ENCODE data around the gene HIVEP3.

HIVEP3 gene

DNA sequence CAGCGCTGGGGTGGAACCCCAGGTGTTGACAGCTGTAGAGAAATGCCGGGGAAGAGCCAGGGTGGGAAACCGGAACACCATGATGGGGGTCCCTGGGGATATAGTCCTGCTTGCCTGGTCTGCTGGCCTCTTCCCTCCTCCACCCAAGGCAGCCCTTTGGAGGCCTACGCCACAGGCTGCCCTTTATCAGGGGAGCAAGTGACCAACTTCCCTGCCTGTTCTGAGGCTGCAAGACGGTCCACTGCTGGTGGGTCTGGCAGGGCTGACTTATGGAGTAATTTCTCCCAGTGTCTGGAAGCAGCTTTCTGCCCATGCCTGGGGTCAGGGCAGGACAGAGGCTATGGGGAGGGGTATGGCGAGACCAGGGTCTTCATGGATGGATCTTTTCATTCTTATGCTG, 383.4 kb downstream of the HIVEP3 start:
- no peak for DNase-seq (ENCODE audit: low read depth in 2 of 2)

DNA sequence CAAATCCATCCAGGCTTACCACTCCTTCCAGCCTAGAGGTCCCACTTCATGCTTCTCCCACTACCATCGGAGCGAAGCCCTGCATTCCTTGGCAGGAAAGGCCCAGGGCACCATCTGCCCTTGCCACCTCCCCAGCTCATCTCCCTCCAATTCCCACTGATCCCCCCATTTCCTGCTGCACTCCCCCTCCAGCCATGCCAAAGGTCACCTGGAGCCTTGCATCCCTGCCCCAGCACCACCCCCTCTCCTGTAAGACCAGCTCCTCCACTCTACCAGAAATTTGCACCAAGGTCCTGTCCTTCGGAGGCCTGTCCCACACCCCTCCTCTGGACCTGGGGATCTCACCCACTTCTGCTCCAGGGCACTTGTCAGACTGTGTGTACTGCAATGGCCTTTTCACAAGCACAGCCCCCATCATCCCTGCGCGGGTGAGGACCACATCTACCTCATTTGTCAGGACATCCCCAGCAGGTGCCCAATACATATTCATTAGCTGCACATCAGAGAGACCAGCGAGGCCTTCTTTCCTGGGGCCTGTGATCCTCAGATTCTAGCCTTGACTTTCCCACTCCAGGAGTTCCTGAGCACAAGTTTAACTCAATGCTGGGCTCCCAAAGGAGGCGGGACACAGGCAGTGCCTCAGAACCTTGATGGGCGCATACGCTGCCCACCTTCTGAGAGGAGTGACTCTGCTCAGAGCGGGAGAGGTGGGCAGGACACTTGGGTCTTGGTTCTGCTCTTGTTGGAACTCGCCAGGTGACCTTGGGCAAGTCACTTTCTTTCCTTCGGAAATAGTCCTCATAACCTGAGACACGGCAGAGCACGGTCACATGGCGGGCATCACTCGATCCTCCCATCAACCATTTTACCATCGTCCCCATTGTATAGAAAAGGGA, 384.3 kb downstream of the HIVEP3 start:
- DNase-seq (ENCODE audit: low read depth in 2 of 2), result no peak

DNA sequence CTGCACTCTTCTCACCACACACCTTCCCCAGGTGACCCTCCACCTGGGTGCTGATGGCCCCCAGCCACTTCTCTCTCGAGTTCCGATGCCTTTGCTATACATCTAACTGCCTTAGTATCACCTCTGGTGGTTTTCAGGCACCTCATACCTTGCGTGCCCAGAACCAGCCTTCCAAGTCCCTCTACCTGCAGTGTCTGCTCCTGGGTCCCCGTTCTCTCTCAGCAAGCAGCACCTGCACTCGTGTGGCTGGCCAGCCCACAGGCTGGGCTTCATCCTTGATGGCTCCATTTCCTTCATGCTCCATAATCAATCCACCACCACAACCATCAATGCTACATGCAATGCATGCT, 385.0 kb downstream of the HIVEP3 start:
- no peak for DNase-seq (ENCODE audit: low read depth in 2 of 2)

DNA sequence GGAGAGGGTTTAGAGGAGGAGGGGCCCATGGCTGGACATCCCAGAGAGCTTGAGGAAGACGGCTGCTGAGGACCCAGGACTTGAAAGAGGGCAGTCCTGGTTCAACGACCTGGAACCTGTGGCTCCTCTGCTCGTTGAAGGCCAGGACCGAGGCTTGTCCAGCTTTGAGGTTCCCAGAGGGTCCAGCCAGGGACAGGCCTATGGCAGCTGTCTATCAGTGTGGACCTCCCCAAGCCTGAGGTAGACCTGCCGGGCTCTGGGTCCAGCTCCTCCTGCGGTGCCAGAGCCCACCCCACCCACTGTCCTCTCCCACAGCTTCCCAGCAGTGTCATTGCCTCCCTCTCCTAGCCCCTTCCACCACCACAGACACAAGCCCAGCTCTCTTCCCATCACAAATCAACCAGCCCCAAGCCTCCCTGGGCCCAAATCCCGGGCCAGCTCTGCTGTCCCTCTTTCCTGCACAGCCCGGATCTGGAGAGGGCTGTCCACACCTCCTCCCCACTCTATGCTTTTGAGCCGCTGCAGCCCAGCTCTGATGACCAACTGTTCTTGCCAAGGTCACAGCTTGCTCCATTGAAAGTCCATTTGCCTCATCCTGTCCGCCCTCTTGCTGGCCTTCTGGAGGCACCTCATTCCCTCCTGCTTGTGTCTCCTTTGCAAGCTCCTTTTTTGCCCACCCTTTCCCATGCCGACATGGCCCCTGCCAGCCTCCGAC, 385.5 kb downstream of the HIVEP3 start:
- no peak for DNase-seq (ENCODE audit: low read depth in 2 of 2)

DNA sequence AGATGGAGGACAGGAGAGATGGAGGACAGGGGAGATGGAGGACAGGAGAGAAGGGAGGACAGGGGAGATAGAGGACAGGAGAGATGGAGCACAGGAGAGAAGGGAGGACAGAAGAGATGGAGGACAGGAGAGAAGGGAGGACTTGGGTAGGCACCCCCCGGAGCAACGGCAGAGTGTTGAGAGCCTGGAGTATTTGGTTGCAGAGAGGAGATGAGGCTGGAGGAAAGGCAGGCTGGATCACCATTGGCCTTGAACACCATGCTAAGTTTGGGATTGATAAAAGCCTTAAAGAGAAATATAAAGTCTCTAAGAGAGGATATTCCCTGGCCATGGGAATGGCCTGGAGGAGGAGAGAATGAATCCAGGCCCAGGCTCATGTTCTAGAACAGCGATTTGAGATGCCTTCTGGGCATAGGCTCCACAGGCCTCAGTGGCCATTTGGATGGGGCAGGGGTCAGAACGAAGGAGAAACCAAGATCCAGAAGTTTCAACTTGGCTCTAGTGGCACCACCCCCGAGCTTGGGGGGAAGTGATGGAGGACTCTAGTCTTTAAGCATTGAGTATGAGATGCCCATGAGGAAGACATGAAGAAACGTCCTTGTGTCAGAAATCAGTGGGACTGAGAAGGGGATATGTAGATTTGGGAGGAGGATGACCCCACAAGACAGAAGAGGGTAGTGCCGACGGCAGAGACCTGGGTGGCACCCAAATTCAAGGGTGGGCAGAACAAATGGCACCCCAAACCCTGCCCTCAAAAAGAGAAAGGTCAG, 386.3 kb downstream of the HIVEP3 start:
- DNase-seq (ENCODE audit: low read depth in 2 of 2), result no peak

DNA sequence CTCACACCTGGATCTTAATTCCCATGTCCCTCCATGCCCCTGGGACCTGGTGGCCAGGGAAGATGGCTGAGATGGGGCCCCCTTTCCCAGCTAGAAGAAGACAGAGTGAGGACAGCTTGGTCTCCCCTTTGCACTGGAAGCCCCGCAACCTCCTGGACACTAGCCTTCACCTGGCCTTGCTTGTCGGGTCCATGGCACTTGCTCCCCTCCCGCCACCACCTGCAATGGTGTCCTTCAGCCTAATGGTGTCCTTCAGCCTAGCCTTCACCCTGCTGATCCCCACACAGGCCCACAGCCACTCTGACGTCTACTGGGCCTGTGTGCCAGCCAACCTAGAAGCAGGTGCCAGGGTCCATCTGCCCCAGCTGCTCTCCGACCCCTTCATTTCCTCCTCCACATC, 388.3 kb downstream of the HIVEP3 start:
- no peak for DNase-seq (ENCODE audit: low read depth in 2 of 2)

DNA sequence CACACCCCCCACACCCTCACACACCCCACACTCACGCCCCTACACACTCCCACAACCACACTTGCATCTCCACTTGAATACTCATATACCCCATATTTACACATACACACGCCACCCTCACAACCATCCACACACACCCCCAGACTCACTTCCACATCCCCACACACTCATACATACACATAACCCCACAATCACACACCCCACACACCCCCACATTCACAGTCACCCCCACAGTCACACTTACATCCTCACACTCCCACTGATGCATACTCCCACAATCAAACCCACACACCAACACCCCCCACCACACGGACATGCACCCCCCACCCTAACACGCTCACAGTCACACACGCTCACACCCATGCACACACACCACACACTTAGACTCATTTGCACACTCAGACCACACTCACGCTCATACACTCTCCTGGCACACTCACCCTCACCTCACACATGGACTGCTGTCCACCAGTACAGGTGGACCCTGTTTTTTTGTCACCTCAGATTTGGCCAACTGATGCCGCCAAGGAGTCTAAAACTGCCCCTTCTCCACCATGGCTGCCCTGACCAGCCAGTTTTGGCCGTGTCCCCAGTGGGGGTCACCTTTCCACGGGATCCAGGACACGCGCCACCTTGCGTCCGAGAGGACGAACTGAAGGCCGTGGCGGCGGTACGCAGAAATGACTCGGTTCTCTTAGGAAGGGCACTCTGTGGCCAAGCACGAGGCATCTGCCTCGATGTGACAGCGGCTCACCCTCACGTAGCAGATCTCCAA, 388.9 kb downstream of the HIVEP3 start:
- no peak for DNase-seq (ENCODE audit: low read depth in 2 of 2)

DNA sequence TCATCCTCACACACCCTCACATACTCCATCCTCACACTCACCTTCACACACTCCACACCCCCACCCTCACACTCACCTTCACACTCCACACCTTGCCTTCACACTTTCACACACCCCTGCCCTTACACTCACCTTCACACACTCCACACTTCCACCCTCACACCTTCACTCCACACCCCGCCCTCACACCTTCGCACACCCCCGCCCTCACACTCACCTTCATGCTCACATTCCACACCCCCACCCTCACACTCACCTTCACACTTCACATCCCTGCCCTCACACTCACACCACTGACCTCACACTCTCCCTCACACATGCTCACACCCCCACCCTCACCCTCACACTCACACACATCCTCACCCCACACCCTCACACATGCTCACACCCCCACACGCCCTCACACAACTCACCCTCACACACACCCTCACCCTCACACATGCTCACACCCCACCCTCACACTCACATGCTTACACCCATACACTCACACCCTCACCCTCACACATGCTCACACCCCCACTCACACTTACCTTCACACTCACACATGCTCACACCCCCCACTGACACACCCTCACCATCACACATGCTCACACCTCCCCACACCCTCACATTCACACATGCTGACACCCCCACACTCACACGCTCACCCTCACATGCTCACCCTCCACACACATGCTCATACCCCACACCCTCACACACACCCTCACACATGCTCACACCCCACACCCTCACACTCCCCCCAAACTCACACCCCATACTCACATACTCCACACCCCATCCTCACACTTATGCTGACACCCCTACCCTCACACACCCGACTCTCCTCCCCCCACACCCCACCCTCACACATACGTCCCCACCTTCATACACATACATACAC, 389.8 kb downstream of the HIVEP3 start:
- DNase-seq (ENCODE audit: low read depth in 2 of 2), result no peak

DNA sequence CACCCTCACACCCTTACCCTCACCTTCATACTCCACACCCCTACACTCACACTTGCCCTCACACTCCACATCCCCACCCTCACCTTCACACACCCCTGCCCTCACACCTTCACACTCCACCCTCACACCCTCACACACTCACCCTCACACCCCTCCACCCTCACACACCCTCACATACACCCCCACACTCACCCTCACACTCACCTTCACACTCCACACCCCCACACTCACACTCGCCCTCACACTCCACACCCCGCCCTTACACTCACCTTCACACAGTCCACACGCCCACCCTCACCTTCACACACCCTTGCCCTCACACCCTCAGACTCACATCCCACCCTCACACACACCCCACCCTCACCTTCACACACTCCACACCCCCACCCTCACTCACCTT, 390.6 kb downstream of the HIVEP3 start:
- DNase-seq (ENCODE audit: low read depth in 2 of 2), result no peak

DNA sequence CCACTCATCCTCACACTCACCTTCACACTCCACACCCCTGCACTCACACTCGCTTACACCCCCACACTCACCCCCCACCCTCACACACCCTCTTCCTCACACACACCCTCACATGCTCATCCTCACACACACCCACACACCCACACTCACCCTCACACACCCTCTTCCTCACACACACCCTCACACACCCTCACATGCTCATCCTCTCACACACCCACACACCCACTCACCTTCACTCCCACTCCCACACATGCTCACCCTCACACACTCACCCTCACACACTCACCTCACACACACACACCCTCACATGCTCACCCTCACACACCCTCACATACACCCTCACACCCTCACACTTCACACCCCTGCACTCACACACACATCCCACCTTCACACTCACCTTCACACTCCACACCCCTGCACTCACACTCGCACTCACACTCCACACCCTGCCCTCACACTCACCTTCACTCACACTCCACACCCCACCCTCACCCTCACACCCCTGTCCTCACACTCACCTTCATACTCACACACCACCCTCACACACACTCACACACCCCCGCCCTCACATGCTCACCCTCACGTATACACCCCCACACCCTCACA, 391.7 kb downstream of the HIVEP3 start:
- no peak for DNase-seq (ENCODE audit: low read depth in 2 of 2)

DNA sequence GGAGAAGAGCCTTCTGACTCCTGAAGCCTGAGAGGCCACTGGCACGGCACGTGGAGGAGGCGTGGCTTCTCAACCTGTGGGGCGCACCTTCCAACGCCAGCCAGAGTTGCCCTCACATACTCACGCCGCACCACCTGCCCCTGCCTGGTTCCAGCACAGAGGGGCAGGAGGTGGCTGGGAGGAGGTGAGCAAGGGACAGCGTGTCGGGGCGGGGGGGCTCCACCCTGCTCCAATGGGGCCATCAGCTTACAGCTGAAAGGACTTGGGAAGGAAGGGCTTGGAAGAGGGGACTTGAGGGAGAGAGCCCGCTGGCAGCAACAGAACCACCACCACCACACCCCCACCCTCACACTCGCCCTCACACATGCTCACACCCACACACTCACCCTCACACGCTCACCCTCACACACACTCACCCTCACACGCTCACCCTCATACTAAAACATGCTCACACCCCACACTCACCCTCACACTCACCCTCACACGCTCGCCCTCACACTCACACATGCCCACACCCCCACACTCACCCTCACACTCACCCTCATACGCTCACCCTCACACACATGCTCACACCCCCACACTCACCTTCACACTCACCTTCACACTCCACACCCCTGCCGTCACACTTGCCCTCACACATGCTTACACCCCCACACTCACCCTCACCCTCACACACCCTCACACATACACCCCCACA, 392.7 kb downstream of the HIVEP3 start:
- DNase-seq (ENCODE audit: low read depth in 2 of 2), result no peak

DNA sequence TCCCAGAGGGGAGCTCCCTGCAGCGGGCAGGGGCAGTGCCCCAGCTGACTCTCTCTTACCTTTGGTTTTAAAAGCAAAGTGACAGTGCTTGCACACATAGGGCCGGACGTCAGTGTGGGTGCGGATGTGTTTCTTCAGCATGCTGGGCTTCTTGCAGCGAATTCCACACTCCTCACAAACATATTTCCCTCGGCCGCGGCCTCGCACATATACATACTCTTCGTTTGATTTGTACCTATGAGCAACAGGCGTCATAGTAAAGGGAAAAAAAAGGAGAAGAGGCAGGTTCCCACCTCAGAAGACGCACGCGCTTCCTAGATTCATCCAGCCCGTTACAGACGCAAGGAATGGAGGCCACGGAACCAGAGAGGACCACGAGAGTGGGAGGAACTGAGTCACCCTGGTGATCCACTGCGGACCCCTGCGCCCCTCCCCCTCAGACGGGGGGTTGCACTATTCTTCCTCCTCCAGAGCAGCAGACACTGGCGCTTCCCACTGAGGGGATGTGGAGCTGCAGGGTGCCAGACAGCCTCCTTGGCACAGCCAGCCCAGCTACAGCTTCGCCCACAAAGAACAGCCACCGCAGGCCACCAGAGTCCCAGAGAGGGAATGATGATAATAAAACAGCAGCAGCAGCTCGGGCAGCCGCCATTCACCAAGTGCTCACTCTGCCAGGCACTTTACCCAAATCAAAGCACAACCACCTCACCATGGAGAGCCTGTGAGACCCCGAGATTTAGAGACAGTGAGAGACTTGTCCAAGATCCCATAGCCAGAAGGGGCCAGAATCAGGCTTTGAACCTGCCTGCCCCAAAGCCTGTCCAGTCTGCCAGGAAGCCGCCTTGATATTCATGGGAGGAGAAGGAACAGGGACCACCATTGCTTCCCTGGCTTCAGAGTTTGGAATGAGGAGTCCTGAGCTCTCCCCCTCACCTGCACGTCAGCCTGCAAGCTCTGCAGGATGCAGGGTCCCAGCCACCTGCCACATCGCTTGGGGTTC, 393.7 kb downstream of the HIVEP3 start:
- no peak for DNase-seq (ENCODE audit: low read depth in 2 of 2)

DNA sequence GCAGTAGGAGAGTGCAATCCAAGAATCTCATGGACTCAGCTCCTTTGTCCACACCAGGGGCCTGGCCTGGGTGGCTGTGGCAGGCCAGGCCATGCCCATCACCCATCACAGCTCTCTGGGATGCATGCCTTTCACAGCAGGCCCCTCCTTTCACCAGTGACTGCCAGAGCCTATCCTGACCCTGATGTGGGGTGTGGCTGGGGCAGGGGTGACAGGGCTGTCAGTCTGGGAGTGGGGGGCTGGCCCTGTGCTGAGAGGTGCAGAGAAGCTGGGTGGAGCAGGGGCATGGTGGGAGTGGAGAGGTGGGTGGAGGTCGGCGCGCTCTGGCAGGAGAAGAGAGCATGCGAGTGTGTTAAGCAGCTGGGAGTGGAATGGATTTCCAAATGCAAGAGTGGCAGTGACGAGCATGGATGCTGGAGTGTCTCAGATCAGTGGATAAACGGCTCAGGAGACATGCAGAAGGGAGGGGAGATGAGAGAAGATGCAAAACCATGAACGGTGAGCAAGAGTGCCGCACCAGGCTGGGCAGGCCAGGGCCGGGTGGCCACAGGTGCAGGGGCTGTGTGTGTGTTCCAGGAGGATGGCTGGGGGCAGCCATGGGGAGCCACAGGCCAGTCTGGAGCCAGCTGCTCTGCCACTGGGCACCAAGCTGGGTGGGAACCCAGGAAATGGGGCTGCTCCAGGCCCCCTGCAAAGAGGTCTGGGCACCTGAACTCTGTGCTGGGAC, 394.6 kb downstream of the HIVEP3 start:
- DNase-seq (ENCODE audit: low read depth in 2 of 2), result no peak

DNA sequence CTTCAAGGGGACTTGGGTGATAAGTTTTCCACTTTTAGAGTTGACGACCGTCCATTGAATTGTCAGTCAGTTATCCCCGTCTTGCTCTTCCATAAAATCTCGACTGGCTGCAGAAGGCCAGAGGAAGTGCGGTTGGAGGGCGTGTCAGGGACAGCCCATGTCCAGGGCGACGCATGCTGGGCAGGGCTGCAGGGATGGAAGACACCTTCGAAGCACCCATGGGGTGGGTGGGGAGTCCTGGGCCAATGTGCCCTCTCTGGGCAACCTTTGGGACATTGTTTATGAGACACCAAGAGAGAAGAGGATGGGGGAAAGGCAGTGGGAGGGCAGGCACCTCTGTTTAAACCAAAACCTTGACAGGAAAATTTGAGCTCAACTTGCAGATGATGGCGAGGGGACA, 395.7 kb downstream of the HIVEP3 start:
- DNase-seq (ENCODE audit: low read depth in 2 of 2), result no peak

DNA sequence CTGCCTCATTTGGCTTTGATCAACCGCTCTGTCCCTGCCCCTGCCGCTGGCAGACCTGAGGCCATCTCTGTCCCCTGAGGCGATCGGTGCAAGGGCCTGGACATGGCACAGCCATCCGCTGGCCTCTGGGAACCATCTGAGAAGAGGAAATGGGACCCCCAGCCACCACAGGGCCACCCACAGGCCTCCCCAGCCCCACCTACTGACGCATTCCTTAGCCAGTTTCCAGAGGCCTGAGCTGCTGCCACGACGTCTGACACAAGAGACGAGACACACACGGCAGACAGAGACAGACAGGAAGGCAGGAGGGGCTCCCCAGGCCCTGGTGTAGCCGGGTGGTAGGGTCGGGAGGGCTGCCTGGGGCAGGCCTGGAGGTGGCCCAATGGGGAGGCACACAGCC, 397.0 kb downstream of the HIVEP3 start:
- DNase-seq (ENCODE audit: low read depth in 2 of 2), result no peak

DNA sequence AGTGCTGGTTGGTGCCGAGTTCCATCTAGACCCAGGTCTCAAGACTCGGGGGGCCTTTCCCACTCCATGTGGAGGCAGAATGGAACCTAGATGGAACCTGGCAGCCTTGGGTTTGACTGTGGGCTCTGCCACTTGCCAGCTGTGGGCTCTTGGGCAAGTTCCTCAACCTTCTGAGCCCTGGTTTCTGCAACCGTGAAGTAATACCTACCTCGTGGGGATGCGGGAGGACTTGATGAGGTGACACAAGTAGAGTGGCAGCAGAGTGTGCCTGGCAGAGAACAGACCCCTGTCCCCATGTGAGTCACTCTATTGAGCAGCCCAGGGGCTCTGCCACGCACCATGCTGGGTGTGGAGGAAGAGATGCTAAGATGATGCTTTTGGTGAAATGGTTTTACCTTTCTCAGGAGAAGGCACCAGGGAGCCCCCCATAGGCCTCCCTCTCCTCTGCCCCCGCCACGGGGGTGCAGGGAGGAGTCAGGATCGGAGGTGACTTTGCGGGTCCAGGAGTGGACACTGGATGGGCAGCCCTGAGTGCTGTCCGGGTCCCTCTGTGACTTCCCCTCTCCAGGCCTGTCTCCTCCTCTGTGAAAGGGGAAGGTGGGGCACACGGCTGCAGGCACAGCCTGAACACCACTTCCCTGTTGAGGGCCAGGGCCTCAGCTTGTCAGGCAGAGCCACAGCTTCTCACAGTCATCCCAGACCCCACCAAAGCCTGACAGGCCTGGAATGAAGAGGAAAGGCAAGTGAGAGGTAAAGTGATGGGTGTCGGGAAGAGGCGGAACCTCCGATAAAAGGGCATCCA, 397.6 kb downstream of the HIVEP3 start:
- no peak for DNase-seq (ENCODE audit: low read depth in 2 of 2)

DNA sequence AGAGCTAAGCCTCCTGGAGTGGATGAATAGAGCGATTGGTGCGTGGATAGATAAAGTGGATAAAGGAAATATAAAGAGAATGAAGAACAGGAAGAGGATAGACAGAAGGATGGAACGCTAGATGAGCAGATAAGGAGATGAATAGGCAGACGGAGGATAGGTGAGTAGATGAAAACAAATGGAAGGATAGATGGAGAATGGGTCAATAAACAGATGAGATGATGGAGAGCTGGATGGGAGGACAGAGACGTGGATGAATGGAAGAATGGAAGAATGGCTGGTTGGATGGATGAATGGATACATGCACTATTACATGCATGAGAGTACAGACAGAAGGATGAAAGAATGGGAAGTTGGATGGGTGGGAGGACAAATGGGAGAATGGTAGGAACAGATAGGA, 399.1 kb downstream of the HIVEP3 start:
- DNase-seq (ENCODE audit: low read depth in 2 of 2), result no peak

Data from stimulated activated CD8-positive, alpha-beta memory T cell treated with anti-CD3 and anti-CD28 coated beads, Interleukin-15, amount 100 ng/mL, for 48 hours (primary cell).